Effector memory CD4-positive, alpha-beta T cell (primary cell): ENCODE data around the gene HACD1.
A peak's percentile ranks its signal among the peaks of the same experiment; 100 is the strongest.
"Not testable (repeated sequence)": the region's sequence is repeated elsewhere in the genome, so short reads cannot be mapped to it uniquely, and the experiment has no call there.

ENCODE experiments used
- DNase-seq, 3 donors: peaks; one replicate each; pipeline ENCODE4 v3.0.0-alpha.2; 2020
- H3K27ac ChIP-seq: 2 replicates; pipeline ENCODE4 v1.7.0; 2013; ENCODE audit warnings: mild to moderate bottlenecking, low read length, moderate library complexity; ENCODE audit not compliant: insufficient read depth, poor library complexity, severe bottlenecking
- H3K27me3 ChIP-seq: replicated peaks from 2 replicates; pipeline ENCODE4 v1.7.0; 2013; ENCODE audit warnings: mild to moderate bottlenecking, low read length; ENCODE audit not compliant: insufficient read depth, control insufficient read depth, poor library complexity, severe bottlenecking
- H3K36me3 ChIP-seq: 2 replicates; pipeline ENCODE4 v1.7.0; 2013; ENCODE audit warnings: mild to moderate bottlenecking, low read length, moderate library complexity; ENCODE audit not compliant: control insufficient read depth, insufficient read depth
- H3K4me1 ChIP-seq: 2 replicates; pipeline ENCODE4 v1.7.0; 2013; ENCODE audit warnings: low read length, mild to moderate bottlenecking; ENCODE audit not compliant: control insufficient read depth, insufficient read depth, poor library complexity, severe bottlenecking
- H3K4me3 ChIP-seq: 2 replicates; pipeline ENCODE4 v1.7.0; 2013; ENCODE audit warnings: low read length, low read depth, mild to moderate bottlenecking; ENCODE audit not compliant: insufficient read depth, poor library complexity, severe bottlenecking
- H3K9me3 ChIP-seq: 2 replicates; pipeline ENCODE4 v1.7.0; 2013; ENCODE audit warnings: mild to moderate bottlenecking, low read length, moderate library complexity; ENCODE audit not compliant: control insufficient read depth

HACD1 gene

GRCh38 chr10:17643755-17644484 is 26.7 kb upstream of the HACD1 start, which contains the start of gene STAM:
Gene STAM (plus strand): TSS chr10:17644151. CDS start chr10:17644340, 189 bp downstream.
- Histone ChIP-seq H3K9me3 (no peaks in the 10 kb centered on the region), H3K27ac (peak within 1 kb of the TSS; percentile 96), H3K4me3 (peak within 1 kb of the TSS; percentile 78), H3K27me3 (no peaks in the 10 kb centered on the region), H3K4me1 (peaks cover 20% of the 10 kb centered on the region), H3K36me3 (no peaks in the 10 kb centered on the region)
- peak; percentile 85 to 88 (median 87) for DNase-seq

GRCh38 chr10:17643339-17643754 is 26.2 kb upstream of the HACD1 start:
- Histone ChIP-seq H3K27ac (peak overlapping the region; percentile 96), H3K4me3 (peak overlapping the region; percentile 78), H3K36me3 (no peaks in the 10 kb centered on the region), H3K9me3 (no peaks in the 10 kb centered on the region), H3K4me1 (peaks cover 20% of the 10 kb centered on the region), H3K27me3 (no peaks in the 10 kb centered on the region)
- peak in 1 of 3 donors; percentile 9 for DNase-seq

GRCh38 chr10:17640331-17640816 is 23.2 kb upstream of the HACD1 start:
- Histone ChIP-seq H3K36me3 (no peaks in the 10 kb centered on the region), H3K4me1 (peaks cover 8% of the 10 kb centered on the region), H3K27me3 (no peaks in the 10 kb centered on the region), H3K9me3 (no peaks in the 10 kb centered on the region), H3K27ac (no peak overlapping the region), H3K4me3 (no peak overlapping the region)
- no peak for DNase-seq

GRCh38 chr10:17637869-17638268 is 20.7 kb upstream of the HACD1 start:
- no peaks in the 10 kb centered on the region for H3K36me3 ChIP-seq
- no peaks in the 10 kb centered on the region for H3K27me3 ChIP-seq
- H3K9me3 ChIP-seq, result no peaks in the 10 kb centered on the region
- no peak overlapping the region for H3K4me3 ChIP-seq
- no peak overlapping the region for H3K27ac ChIP-seq
- peaks cover 3% of the 10 kb centered on the region for H3K4me1 ChIP-seq
- no peak for DNase-seq

- Histone ChIP-seq H3K4me3 (no peak overlapping the region), H3K27ac (no peak overlapping the region), H3K27me3 (no peaks in the 10 kb centered on the region), H3K9me3 (no peaks in the 10 kb centered on the region), H3K4me1 (no peaks in the 10 kb centered on the region), H3K36me3 (no peaks in the 10 kb centered on the region)
- DNase-seq, result no peak
These were observed 16.2 kb upstream of the HACD1 start for GRCh38 chr10:17633353-17633752.

- not testable (repeated sequence) for DNase-seq, H3K9me3 ChIP-seq, H3K27me3 ChIP-seq, H3K4me3 ChIP-seq, H3K27ac ChIP-seq, H3K36me3 ChIP-seq, H3K4me1 ChIP-seq
These were observed 15.4 kb upstream of the HACD1 start for GRCh38 chr10:17632590-17632989.

GRCh38 chr10:17626656-17627055 is 9.5 kb upstream of the HACD1 start:
- Histone ChIP-seq H3K27ac (no peak overlapping the region), H3K4me1 (no peaks in the 10 kb centered on the region), H3K36me3 (no peaks in the 10 kb centered on the region), H3K9me3 (no peaks in the 10 kb centered on the region), H3K4me3 (no peak overlapping the region), H3K27me3 (no peaks in the 10 kb centered on the region)
- DNase-seq, result no peak

- Histone ChIP-seq H3K27me3 (no peaks in the 10 kb centered on the region), H3K27ac (no peak overlapping the region), H3K36me3 (no peaks in the 10 kb centered on the region), H3K9me3 (no peaks in the 10 kb centered on the region), H3K4me3 (no peak overlapping the region), H3K4me1 (no peaks in the 10 kb centered on the region)
- DNase-seq, result no peak
These were observed 7.8 kb upstream of the HACD1 start for GRCh38 chr10:17624996-17625395.

GRCh38 chr10:17622061-17622460 is 4.9 kb upstream of the HACD1 start:
- Histone ChIP-seq H3K4me1 (peaks cover 4% of the 10 kb centered on the region), H3K4me3 (no peak overlapping the region), H3K36me3 (no peaks in the 10 kb centered on the region), H3K27ac (no peak overlapping the region), H3K9me3 (no peaks in the 10 kb centered on the region), H3K27me3 (no peaks in the 10 kb centered on the region)
- DNase-seq, result no peak

- Histone ChIP-seq H3K4me3 (peak overlapping the region; percentile 73), H3K27ac (no peak overlapping the region), H3K36me3 (no peaks in the 10 kb centered on the region), H3K4me1 (peaks cover 4% of the 10 kb centered on the region), H3K9me3 (no peaks in the 10 kb centered on the region), H3K27me3 (no peaks in the 10 kb centered on the region)
- DNase-seq, result peak in 1 of 3 donors; percentile 2
These were observed 657 bp downstream of the HACD1 start for GRCh38 chr10:17616403-17617030.
